Mesenteric fat pad (tissue), 1 donor: ENCODE measurements around the gene MTR. TPM values are rescaled to one million over a fixed set of nuclear protein-coding genes. Genes with fewer than 3 reads are reported as not detected.
"Not testable (repeated sequence)": the region's sequence is repeated elsewhere in the genome, so short reads cannot be mapped to it uniquely, and the experiment has no call there.

Experiments used
- DNase-seq: peaks from one replicate; pipeline ENCODE4 v3.0.0-alpha.2; 2020; ENCODE audit warnings: low spot score
- total RNA-seq: library from RNA; stranded (reverse); fragmentation: NEBNext Ultra II Directional; extraction: Animal tissue kit (Norgen Biotek cat#: 25700); gene quantifications from one replicate; pipeline ENCODE4 v1.2.1, GENCODE V29; 2021
- donor health status: DM: yes; HTN: yes; CAD: no.

The MTR gene
- total RNA-seq, 1 donor from 2014 or later: 48.8 TPM

DNA sequence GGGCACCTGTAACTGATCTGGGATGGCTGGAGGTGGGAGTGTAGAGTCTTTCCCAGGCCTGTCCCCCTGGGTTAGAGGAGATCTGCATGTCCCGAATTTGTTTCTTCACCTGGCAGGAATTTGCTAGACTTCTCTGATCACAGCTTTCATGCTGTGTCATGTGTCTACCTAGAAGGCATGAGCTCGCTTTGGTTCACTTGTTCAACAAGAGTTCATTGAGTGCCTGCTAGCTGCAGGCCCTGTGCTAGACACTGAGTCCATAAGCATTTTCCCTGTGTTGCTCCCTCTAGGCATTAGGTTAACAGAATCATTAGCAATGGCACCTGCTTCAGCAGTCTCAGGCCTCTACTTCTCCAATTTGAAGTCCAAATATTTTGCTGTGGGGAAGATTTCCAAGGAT is 101.6 kb downstream of the MTR start:
- DNase-seq: no peak

DNA sequence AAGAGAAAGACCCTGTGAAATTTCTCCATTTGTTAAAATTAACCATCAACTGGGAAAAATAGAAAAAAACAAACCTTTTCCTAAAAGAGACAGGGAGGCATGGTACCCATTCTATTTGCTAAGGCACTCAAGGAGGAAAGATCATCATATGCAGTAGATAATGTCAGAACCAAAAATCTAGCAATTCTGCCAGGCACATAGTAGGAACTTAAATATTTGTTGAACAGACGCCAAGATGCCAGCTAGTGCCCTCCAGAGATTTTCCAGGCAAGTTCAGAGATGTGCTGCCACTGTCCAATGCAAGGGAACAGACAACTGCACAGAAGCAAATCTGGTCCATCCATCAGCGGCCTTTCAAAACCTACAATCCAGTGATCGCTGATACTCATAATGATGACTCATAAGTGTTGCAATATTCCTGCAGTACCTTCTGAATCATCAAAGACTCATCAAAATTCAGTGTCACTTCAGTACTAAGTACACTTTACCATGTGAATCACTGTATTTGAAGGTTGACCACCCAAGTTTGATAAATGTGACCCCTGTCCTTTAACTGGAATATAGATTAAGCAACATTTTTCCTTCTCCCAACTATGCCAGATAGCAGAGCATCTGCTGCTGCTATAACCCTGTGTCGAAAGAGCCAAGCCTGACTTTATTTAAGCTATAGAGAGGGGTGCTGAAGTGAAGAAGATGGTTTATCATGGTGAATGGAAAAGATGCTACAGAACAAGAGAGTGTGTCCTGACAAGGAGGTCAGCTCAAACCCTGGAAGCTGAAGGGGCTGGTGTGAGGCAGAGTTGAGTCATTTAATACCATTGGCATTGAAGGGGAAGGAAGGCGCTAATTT is 110.0 kb downstream of the MTR start:
- no peak for DNase-seq

DNA sequence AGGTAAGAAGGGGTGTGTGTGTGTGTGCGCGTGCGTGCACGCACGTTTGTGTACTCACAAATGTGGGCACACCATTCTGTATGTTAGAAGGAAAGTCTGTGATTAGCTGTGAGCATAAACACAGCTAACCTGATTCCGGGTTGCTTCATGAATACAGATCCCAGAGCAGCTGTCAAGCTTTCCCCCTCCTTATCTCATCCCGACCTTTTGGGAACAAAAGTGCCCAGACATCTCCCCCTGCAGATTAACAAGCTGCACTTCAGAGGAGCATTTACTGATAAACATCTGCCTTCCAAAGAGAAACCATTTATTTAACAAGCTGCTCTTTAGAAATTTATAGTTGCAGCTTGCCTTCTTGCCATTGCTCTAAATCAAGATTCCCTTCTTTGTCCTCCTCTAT is 112.1 kb downstream of the MTR start:
- no peak for DNase-seq

DNA sequence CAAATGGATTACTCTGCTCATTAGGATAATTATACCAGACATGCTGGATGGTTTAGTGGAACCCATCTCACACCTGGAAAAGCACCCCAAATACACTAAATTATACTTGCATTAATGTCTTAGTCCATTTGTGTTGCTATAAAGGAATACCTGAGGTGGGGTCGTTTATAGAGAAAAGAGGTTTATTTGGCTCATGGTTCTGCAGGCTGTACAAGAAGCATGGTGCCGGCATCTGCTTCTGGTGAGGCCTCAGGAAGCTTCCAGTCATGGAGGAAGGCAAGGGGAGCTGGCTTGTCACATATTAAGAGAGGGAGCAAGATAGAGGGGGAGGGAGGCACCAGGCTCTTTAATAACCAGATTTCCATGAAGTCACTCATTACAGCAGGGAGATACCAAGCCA is 113.6 kb downstream of the MTR start:
- DNase-seq: no peak

DNA sequence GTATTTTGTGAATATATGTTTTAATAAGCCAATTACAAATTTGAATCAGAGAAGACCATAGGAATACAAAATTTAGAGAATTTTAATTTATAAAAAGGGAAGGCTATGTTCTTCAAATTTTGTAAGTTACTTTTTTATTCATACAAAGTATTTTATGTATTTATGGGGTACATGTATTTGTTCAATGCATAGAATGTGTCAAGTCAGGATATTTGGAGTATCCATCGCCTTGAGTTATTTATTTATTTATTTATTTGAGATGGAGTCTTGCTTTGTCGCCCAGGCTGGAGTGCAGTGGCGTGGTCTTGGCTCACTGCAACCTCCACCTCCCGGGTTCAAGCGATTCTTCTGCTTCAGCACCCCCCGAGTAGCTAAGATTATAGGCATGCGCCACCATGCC is 116.0 kb downstream of the MTR start:
- DNase-seq: not testable (repeated sequence)

DNA sequence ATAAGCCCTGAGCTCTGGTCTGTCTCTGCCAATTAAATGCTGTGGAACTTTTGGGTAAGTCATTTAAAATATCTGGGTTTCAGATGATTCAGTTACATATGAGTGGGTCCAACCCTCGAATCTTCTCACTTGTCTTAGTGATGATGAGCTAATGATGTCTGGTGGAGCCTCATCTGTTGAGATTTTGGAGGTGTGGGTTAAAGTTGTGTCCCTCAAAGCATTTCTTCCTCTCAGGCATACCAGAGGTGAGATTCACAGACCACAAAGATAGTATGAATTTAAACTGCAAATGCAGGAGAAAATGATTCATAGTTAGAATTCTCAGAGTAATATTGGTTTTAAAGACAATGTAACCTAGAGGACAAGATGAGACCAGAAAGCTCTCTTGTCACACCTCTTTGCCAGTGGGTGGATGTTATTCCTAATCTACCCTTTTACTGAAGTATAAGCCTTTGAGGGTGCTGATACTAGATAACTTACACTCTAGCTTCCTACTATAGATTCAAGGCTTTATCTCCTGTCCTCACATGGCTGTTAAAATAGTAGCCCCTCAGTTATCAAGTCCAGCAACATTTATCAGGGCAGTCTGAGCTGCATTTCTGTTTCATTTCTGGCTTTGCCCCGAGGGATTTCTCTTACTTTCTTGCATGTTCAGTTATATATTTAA is 118.4 kb downstream of the MTR start:
- no peak for DNase-seq

DNA sequence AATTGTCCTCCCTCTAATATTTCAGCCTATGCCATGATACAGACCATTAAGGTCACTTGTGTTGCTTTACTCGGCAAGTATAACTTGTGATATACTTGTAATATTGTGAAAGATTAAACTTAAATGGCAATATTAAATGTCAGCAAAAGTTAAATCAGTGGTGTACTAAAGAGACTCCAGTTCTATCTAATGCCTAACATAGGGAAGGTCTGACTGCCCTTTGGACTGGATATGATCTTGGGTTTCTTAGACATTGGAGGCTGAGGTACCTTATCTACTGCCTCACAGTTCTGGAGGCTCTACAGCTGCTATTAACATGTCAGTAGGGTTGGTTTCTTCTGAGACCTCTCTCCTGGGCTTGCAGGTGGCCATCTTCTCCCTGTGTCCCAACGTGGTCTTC is 119.3 kb downstream of the MTR start:
- DNase-seq: no peak

DNA sequence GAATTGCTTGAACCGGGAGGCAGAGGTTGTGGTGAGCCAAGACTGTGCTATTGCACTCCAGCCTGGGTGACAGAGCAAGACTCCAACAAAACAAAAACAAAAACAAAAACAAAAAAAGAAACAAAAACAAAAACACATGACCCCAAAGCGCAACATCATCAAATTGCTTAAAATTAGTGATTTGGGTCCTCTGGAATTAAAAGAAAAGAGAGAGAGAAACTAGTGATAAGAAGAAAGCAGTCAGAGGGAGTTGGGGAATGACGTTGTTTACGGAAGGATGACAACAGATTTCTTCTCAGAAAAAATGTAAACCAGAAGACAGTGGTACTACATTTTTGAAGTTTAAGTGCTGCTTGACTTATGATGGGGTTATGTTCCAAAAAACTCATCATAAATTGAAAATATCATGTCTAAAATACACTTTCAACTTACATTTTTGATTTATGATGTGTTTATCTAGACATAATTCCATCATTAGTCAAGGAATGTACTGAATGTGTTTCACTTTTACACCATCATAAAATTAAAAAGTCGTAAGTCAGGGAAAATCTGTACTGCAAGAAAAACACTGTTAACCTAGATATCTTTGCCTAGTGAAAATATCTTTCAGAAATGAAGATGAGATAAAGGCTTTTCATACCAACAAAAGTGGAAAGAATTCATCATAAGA is 121.2 kb downstream of the MTR start:
- no peak for DNase-seq

DNA sequence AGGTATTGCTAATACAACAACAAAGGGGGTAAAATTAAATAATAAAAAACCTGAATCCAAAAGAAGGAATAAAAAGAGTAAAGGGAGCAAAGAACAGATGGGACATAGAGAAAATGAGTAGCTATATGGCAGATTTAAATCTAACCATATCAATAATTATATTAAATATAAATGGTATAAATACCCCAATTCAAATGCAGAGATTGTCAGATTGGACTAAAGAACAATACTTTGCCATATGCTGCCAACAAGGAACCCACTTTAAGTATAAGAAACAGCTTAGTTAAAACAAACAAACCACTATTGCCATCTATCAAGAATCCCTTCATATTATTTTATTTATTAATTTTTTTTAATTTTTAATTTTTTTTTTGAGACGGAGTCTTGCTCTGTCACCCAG is 122.4 kb downstream of the MTR start:
- DNase-seq: no peak

DNA sequence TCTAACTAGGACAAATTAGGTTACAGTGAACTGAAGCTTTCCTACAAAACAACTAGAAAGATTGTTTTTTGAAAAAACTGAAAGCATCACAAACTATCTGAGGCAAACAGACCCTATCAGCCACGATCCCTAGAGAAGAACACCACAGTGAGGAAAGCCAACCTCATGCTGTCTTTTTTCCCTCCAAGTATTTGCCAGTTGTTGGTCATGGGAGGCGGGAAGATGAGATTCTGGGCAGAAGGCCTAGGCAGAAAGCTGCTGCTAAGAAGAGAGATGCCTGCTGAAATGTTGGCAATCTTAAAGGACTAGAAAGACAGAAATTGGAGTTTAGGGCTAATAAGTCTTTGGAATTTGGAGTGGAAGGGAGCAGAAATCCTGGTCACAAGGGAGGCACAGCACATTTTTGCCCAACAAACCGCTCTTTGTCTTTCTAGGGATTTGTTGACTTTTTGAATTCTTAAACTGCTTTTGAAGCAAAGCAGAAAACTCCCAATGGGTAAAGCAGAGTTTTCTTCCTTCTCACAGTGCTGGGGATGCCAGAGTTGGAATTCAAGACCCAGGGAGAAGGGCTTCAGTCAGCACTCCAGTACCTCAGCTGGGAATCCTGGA is 125.3 kb downstream of the MTR start:
- DNase-seq: no peak

DNA sequence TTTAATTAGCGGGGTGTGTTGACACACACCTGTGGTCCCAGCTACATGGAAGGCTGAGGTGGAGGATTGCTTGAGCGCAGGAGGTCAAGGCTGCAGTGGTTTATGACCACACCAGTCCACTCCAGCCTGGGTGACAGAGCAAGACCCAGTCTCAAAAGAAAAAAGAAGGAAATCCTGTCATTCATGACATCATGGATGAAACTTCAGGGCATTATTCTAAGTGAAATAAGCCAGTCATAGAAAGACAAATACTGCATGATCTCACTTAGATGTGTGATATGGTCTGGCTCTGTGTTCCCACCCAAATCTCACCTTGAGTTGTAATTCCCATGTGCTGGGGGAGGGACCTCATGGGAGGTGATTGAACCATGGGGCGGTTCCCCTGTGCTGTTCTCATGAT is 126.5 kb downstream of the MTR start:
- no peak for DNase-seq

DNA sequence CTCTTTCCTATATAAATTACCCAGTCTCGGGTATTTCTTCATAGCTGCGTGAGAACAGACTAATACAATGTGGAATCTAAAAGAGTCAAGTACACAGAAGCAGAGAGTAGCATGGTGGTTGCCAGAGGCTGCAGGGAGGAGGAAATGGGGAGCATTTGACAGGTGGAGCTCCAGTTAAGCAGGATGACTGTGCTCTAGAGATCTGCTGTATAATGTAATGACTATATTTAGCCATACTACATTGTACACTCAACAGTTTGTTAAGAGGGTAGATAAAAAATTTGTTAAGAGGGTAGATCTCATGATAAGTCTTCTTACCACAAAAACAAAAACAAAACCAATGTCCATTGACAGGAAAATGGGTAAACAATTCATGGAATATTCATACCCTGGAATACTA is 127.1 kb downstream of the MTR start:
- no peak for DNase-seq

DNA sequence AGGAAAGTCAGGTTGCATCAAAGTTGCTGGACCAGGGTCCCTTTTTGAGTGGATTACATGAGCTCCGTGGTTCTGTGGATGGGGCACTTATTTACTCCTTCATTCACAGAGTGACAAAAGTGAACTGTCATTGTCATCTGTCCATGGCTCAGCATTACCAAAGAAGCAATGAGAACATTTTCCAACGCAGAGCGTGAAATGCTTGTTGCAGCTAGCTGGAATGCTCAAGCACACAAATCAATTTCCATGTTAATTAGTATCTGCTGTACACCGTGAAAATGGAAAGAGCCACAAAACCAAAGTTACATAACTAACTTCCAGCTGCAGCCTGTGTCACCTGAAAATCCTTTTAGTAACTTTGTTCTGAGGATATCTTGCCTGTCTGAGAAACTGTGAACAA is 130.3 kb downstream of the MTR start:
- DNase-seq: no peak

DNA sequence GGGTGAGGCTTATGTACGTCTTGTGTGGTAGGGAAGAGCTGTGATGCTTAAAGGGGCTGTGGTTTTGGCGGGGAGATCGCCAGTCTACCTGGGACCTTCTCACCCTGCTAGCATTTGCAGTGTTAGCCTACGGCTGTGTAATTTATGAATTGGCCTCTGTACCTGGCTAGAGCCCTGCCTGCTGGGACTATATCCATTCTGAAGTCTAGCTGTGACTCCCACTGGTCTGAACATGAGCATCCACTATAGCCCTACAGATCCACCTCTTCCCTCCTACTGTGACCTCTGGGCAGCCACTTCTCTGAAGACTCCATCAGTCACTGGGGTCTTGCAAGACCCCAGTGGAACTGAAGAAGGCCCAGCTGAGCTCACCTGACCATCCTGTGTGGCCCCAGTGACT is 135.4 kb downstream of the MTR start:
- DNase-seq: no peak

DNA sequence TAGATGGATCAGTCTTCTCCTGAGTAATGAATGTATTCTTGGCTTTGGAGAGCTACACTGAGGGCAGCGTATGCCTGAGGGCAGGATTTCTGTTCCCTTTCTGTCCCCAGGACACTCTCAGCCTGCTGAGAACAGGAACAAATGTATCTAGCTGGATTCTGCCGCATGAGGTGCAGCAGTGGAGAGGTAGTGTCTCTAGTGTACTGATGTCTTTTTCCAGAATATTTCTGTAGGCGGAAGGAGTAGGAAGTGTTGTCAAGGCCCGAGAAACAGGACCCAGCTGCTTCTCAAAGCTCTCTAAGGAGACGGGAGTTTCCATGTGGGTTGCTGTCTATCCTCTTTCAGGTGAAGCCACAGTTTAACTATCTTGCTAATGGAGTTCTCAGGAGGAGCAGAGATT is 143.7 kb downstream of the MTR start:
- DNase-seq: no peak

DNA sequence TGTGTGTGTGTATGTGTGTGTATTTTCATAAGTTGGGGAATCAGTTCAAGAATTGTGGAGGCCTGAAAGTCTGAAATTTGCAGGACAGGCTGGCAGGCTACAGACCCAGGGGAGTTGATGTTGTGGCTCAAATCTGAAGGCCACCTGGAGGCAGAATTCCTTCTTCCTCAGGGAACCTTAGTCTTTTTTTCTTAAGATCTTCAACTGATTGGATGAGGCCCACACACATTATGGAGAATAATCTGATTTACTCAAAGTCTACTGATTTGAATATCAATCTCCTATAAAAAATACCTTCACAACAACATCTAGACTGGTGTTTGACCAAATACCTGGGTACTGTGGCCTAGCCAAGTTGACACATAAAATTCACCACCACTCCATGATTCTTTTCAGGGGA is 147.3 kb downstream of the MTR start:
- no peak for DNase-seq

DNA sequence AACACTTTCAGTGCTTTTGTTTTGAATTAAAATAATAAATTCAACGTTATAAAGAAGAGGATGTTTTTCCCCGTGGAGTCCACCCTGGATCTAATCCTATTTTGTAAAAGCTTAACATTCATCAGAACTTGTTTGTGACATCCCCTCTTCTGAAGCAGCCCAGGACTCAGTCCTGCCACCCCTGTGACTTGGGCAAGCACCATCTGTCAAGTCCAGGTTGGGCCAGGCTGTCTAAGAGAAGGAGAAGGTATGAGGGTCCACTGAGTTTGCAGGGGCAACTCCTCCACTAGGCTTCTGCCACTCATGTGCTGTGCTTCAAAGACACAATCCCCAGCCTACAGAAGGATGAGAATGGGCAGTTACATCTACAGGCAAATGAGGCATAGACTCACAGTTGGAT is 149.5 kb downstream of the MTR start:
- DNase-seq: no peak

DNA sequence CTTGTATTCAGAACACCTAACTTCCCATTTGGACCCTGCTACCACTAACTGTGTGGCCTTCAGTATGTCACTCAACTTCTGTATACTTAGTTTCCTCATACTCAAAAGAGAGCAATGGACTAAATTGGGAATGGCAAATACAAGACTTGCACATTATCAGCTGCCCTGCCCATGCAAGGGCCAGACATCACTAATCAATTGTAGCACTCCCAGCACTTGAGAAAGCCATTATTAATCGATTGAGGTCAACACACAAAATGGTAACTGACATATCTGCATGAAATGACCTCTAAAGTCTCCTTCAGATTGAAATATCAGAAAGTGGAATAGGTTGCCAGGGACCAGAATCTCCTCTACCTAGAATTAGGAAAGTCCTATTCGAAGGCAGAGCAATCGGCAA is 149.9 kb downstream of the MTR start:
- DNase-seq: no peak

DNA sequence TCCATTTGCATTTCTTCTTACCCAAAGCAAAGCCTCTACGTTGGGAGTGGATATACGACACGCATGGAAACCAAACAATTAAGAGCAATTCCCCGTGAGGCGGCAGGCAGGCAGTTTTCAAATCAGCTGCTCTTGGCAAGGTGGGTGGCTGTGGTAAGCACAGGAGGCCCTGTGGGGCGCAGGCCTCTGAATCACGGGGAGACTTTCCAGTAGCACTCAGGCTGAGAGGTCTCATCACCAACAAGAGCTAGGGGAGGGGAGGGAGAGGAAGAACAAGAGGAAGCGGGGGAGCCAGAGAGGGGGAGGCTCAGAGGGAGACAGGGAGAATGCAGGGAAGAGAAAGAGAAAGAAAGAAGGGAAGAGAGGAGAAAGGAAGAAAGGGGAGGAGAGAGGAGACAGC is 152.7 kb downstream of the MTR start:
- no peak for DNase-seq

DNA sequence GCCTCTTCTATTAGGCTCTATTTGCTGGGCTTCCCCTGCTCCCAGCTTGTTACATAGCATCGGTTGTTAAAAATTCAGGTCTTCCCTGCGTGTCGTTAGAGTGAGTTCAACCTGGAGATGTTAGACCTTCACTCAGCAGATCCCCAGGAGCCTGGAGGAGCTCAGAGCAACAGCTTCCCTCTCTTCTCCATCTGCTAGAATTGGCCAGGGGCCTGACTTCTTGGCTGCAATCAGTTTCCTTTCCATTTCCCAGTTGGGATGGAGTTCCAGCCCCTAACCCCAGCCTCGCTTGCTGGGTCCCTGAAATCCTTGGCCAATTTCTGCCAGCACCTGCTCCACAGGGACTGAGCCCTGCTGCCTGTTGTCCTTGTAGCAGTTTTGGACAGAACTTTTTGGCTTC is 153.3 kb downstream of the MTR start:
- DNase-seq: no peak

DNA sequence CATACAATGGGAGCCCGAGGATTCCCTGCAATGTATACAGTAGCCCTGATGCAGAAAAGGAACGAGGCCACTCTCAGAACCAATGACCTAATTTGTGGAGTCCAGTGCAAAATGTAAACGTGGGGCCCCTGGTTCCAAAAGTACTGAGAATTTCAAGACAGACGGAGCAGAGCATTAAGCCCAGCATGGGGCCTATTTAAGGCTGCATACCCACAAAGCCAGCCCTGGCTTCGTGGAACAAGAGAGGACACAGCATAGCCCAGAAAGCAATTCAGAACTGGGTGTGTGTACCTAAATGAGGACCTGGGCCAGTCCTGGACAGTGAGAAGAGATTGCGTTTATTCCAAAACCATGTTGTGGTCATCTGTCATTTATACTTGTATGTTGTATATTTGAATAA is 153.9 kb downstream of the MTR start:
- no peak for DNase-seq

DNA sequence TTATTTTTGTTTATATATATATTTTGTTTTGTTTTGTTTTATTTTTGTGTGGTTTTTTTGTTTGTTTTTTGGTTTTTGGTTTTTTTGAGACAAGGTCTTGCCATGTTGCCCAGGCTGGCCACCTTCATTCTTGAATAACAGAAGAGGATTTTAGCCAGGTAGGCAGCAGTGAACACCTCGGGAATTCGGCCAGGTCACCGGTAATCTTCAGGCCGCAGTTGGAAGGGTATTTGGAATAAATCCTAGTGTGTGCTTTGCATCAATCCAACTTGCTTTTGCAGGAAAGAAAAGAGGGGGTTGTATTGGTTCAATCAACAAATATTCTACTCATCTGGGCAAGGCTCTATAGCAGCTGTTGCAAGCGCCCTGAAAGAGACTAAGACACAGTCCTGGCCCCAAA is 155.3 kb downstream of the MTR start:
- no peak for DNase-seq
